MCF 10A (cell line): ENCODE data around the gene CCDC191. TPM values are rescaled to one million over a fixed set of nuclear protein-coding genes. Genes with fewer than 3 reads are reported as not detected.

Source experiments
- BruUV-seq: library from RNA; stranded (reverse); fragments of 400-500 nt; replicated peaks from 2 replicates; lab custom pipeline; 2021; lab: Mats Ljungman, UMichigan
- CTCF ChIA-PET: fragments of 300-600 bp; sonication (Branson Sonifier 250); formaldehyde crosslinking; extraction: SDS; loops from one replicate; lab custom pipeline; 2021; ENCODE audit warnings: antibody characterized with exemption, inconsistent platforms; lab: Yijun Ruan, JAX
- POLR2A ChIA-PET: fragments of 300-600, 350-650 bp; sonication (Branson Sonifier 250); formaldehyde crosslinking; extraction: SDS; loops from one replicate; lab custom pipeline; 2020; ENCODE audit warnings: antibody characterized with exemption, inconsistent platforms; lab: Yijun Ruan, JAX
- DNase-seq: peaks from one replicate; pipeline ENCODE4 v3.0.0-alpha.2; 2018; ENCODE audit not compliant: unreplicated experiment
- H3K27ac Mint-ChIP-seq: one replicate; pipeline ENCODE4 v1.8.0; 2022; ENCODE audit warnings: mild to moderate bottlenecking, low read depth, mixed read lengths; ENCODE audit not compliant: unreplicated experiment
- H3K27me3 Mint-ChIP-seq: one replicate; pipeline ENCODE4 v1.8.0; 2022; ENCODE audit warnings: mixed read lengths; ENCODE audit not compliant: insufficient read depth, unreplicated experiment
- H3K36me3 Mint-ChIP-seq: one replicate; pipeline ENCODE4 v1.8.0; 2022; ENCODE audit warnings: mild to moderate bottlenecking, moderate library complexity, mixed read lengths; ENCODE audit not compliant: insufficient read depth, unreplicated experiment
- H3K4me1 Mint-ChIP-seq: one replicate; pipeline ENCODE4 v1.8.0; 2022; ENCODE audit warnings: mixed read lengths; ENCODE audit not compliant: insufficient read depth, unreplicated experiment
- H3K4me3 Mint-ChIP-seq: one replicate; pipeline ENCODE4 v1.8.0; 2022; ENCODE audit warnings: mild to moderate bottlenecking, moderate library complexity, mixed read lengths; ENCODE audit not compliant: unreplicated experiment
- H3K9me3 Mint-ChIP-seq: one replicate; pipeline ENCODE4 v1.8.0; 2022; ENCODE audit warnings: mixed read lengths; ENCODE audit not compliant: unreplicated experiment
- CTCF ChIP-seq: fragments of 200-600 bp; IDR thresholded peaks from one replicate; pipeline ENCODE4 v1.8.0; 2022; ENCODE audit warnings: antibody characterized with exemption, mild to moderate bottlenecking; ENCODE audit not compliant: unreplicated experiment
- intact Hi-C: fragments of 100-400 bp; cut with micrococcal nuclease; formaldehyde crosslinking; loops from 2 replicates; pipeline ENCODE4 v1.14.1; 2022
- total RNA-seq: library from RNA; stranded (reverse); gene quantifications from 2 replicates; pipeline ENCODE4 v1.2.3, GENCODE V29; 2022

Gene CCDC191
- total RNA-seq, 1 experiment from 2014 or later = 3.8 TPM

- ChIA-PET POLR2A (no interaction called here), CTCF (no interaction called here)
- Mint-ChIP-seq H3K27me3 (no peaks in the 10 kb centered on the region), H3K36me3 (peaks cover 83% of the 10 kb centered on the region), H3K4me3 (no peak overlapping the region), H3K9me3 (no peaks in the 10 kb centered on the region), H3K27ac (no peak overlapping the region), H3K4me1 (no peaks in the 10 kb centered on the region)
- TF ChIP-seq CTCF = no peak
- no TSS peak for BruUV-seq
- intact Hi-C loops = no loop called here
- DNase-seq = no peak
Measured at GRCh38 chr3:114081037-114081436, 24.7 kb upstream of the CCDC191 start.

- H3K4me1 Mint-ChIP-seq = no peaks in the 10 kb centered on the region
- intact Hi-C loops = no loop called here
- ChIA-PET CTCF (no interaction called here), POLR2A (no interaction called here)
- TF ChIP-seq CTCF = no peak
- peaks cover 84% of the 10 kb centered on the region for H3K36me3 Mint-ChIP-seq
- no peak for DNase-seq
- no peak overlapping the region for H3K27ac Mint-ChIP-seq
- no peaks in the 10 kb centered on the region for H3K27me3 Mint-ChIP-seq
- H3K4me3 Mint-ChIP-seq = no peak overlapping the region
- BruUV-seq = no TSS peak
- H3K9me3 Mint-ChIP-seq = no peaks in the 10 kb centered on the region
Measured at GRCh38 chr3:114080201-114080600, 23.9 kb upstream of the CCDC191 start.

GRCh38 chr3:114079761-114080160 is 23.4 kb upstream of the CCDC191 start:
- intact Hi-C loops = no loop called here
- H3K27me3 Mint-ChIP-seq = no peaks in the 10 kb centered on the region
- peaks cover 88% of the 10 kb centered on the region for H3K36me3 Mint-ChIP-seq
- no peak for DNase-seq
- ChIA-PET POLR2A (no interaction called here), CTCF (no interaction called here)
- H3K4me1 Mint-ChIP-seq = no peaks in the 10 kb centered on the region
- BruUV-seq = no TSS peak
- H3K9me3 Mint-ChIP-seq = no peaks in the 10 kb centered on the region
- no peak for TF ChIP-seq CTCF
- H3K4me3 Mint-ChIP-seq = no peak overlapping the region
- H3K27ac Mint-ChIP-seq = no peak overlapping the region

GRCh38 chr3:114078126-114078525 is 21.8 kb upstream of the CCDC191 start:
- no TSS peak for BruUV-seq
- intact Hi-C loops = no loop called here
- H3K9me3 Mint-ChIP-seq = no peaks in the 10 kb centered on the region
- no peak for DNase-seq
- CTCF ChIA-PET = interaction anchor here (0.6 kb wide), 2 partner anchors 11 to 50 kb away, joined by 3 read pairs; no protein-coding TSS in a partner anchor
- peaks cover 94% of the 10 kb centered on the region for H3K36me3 Mint-ChIP-seq
- H3K27me3 Mint-ChIP-seq = no peaks in the 10 kb centered on the region
- H3K4me3 Mint-ChIP-seq = no peak overlapping the region
- TF ChIP-seq CTCF = no peak
- POLR2A ChIA-PET = no interaction called here
- H3K27ac Mint-ChIP-seq = no peak overlapping the region
- no peaks in the 10 kb centered on the region for H3K4me1 Mint-ChIP-seq
